ENCODE results near the gene CDK12.

DNA sequence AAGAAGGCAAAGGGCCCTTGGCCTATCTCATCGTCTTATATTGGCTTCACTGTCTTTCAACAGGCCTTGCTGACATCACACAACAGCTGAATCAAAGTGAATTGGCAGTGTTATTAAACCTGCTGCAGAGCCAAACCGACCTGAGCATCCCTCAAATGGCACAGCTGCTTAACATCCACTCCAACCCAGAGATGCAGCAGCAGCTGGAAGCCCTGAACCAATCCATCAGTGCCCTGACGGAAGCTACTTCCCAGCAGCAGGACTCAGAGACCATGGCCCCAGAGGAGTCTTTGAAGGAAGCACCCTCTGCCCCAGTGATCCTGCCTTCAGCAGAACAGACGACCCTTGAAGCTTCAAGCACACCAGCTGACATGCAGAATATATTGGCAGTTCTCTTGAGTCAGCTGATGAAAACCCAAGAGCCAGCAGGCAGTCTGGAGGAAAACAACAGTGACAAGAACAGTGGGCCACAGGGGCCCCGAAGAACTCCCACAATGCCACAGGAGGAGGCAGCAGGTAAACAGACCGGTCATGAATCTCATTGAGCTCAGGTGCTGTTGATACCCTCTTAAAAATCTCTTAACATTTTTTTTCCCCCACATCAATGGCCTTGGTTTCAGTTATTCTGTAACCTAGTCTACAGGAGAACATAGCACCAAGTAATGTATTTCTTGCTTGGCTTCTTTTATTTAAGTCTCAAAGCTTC lies 64.7 kb downstream of the CDK12 start:
- TF ChIP-seq NFYB (IDR thresholded peaks at IDR 0.05; ENCODE audit: extremely low read depth, insufficient read length), result no peak
- TF ChIP-seq, protein P1, sequence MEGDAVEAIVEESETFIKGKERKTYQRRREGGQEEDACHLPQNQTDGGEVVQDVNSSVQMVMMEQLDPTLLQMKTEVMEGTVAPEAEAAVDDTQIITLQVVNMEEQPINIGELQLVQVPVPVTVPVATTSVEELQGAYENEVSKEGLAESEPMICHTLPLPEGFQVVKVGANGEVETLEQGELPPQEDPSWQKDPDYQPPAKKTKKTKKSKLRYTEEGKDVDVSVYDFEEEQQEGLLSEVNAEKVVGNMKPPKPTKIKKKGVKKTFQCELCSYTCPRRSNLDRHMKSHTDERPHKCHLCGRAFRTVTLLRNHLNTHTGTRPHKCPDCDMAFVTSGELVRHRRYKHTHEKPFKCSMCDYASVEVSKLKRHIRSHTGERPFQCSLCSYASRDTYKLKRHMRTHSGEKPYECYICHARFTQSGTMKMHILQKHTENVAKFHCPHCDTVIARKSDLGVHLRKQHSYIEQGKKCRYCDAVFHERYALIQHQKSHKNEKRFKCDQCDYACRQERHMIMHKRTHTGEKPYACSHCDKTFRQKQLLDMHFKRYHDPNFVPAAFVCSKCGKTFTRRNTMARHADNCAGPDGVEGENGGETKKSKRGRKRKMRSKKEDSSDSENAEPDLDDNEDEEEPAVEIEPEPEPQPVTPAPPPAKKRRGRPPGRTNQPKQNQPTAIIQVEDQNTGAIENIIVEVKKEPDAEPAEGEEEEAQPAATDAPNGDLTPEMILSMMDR (IDR thresholded peaks at IDR 0.05 in 2 of 3, conservative IDR thresholded peaks at IDR 0.05 in 1 of 3; ENCODE audit: insufficient read depth in 2 of 3, low read depth in 1 of 3, low read length in 3 of 3), result no peak
- no peak for TF ChIP-seq MCM2 (IDR thresholded peaks at IDR 0.05; ENCODE audit: low read depth)
- TF ChIP-seq, protein P2, sequence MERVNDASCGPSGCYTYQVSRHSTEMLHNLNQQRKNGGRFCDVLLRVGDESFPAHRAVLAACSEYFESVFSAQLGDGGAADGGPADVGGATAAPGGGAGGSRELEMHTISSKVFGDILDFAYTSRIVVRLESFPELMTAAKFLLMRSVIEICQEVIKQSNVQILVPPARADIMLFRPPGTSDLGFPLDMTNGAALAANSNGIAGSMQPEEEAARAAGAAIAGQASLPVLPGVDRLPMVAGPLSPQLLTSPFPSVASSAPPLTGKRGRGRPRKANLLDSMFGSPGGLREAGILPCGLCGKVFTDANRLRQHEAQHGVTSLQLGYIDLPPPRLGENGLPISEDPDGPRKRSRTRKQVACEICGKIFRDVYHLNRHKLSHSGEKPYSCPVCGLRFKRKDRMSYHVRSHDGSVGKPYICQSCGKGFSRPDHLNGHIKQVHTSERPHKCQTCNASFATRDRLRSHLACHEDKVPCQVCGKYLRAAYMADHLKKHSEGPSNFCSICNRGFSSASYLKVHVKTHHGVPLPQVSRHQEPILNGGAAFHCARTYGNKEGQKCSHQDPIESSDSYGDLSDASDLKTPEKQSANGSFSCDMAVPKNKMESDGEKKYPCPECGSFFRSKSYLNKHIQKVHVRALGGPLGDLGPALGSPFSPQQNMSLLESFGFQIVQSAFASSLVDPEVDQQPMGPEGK (CRISPR knock-in tag; IDR thresholded peaks at IDR 0.05; ENCODE audit: borderline replicate concordance), result no peak

Measured in K562 (cell line).